ENCODE measurements around the gene DDX56. TPM values are rescaled to one million over a fixed set of nuclear protein-coding genes. Genes with fewer than 3 reads are reported as not detected.

Gene DDX56
- total and polyA plus RNA-seq, 9 of the 15 experiments (the other 6 are each of a cell fraction or from before 2014, with no cell fraction given): 33.0 to 145 (median 102) TPM

GRCh38 chr7:44607141-44608068, 33.7 kb upstream of the DDX56 start (continued):
- TF ChIP-seq, protein P1, sequence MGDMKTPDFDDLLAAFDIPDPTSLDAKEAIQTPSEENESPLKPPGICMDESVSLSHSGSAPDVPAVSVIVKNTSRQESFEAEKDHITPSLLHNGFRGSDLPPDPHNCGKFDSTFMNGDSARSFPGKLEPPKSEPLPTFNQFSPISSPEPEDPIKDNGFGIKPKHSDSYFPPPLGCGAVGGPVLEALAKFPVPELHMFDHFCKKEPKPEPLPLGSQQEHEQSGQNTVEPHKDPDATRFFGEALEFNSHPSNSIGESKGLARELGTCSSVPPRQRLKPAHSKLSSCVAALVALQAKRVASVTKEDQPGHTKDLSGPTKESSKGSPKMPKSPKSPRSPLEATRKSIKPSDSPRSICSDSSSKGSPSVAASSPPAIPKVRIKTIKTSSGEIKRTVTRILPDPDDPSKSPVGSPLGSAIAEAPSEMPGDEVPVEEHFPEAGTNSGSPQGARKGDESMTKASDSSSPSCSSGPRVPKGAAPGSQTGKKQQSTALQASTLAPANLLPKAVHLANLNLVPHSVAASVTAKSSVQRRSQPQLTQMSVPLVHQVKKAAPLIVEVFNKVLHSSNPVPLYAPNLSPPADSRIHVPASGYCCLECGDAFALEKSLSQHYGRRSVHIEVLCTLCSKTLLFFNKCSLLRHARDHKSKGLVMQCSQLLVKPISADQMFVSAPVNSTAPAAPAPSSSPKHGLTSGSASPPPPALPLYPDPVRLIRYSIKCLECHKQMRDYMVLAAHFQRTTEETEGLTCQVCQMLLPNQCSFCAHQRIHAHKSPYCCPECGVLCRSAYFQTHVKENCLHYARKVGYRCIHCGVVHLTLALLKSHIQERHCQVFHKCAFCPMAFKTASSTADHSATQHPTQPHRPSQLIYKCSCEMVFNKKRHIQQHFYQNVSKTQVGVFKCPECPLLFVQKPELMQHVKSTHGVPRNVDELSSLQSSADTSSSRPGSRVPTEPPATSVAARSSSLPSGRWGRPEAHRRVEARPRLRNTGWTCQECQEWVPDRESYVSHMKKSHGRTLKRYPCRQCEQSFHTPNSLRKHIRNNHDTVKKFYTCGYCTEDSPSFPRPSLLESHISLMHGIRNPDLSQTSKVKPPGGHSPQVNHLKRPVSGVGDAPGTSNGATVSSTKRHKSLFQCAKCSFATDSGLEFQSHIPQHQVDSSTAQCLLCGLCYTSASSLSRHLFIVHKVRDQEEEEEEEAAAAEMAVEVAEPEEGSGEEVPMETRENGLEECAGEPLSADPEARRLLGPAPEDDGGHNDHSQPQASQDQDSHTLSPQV (IDR thresholded peaks at IDR 0.05): peak; percentile 77; the same call in 1 of the 2 replicates
- 0 out of 2 replicates have a peak, but pooled peaks have one; percentile 1 for TF ChIP-seq GABPB1 (CRISPR knock-in tag; IDR thresholded peaks at IDR 0.05)
- TF ChIP-seq L3MBTL2 (IDR thresholded peaks at IDR 0.05): peak; percentile 83
- peak; percentile 24; the same call in 1 of the 2 replicates for TF ChIP-seq ZNF589 (CRISPR knock-in tag; IDR thresholded peaks at IDR 0.05; ENCODE audit: low read depth)
